Vagina (tissue), 2 donors: ENCODE measurements around the gene GLS2. TPM values are rescaled to one million over a fixed set of nuclear protein-coding genes. Genes with fewer than 3 reads are reported as not detected.
"Not testable (repeated sequence)": the region's sequence is repeated elsewhere in the genome, so short reads cannot be mapped to it uniquely, and the experiment has no call there.

Source experiments
- DNase-seq, 2 donors: peaks; one replicate each; pipeline ENCODE4 v3.0.0-alpha.2; 2017; ENCODE audit errors: extremely low spot score in 2 of 2
- H3K27ac ChIP-seq: fragments of 200-600 bp; sonication (generic); one replicate; pipeline ENCODE4 v1.5.1; 2019
- H3K27me3 ChIP-seq: fragments of 200-600 bp; sonication (generic); one replicate; pipeline ENCODE4 v1.5.1; 2019
- H3K36me3 ChIP-seq, 2 donors: fragments of 200-600 bp; sonication (generic); one replicate each; pipeline ENCODE4 v1.5.1; 2017 to 2019
- H3K4me1 ChIP-seq: fragments of 200-600 bp; sonication (generic); one replicate; pipeline ENCODE4 v1.5.1; 2019
- H3K4me3 ChIP-seq, 2 donors: fragments of 200-600 bp; sonication (generic); 1 replicate in 1 of 2; 2 replicates in 1 of 2; pipeline ENCODE4 v1.5.1; 2016 to 2019
- H3K9me3 ChIP-seq: fragments of 200-600 bp; sonication (generic); one replicate; pipeline ENCODE4 v1.5.1; 2019
- CTCF ChIP-seq, 3 experiments: fragments of 450-650 bp in 2 of 3; fragments of 200-600 bp in 1 of 3; sonication (generic) in 1 of 3; IDR thresholded peaks; one replicate each; pipeline ENCODE4 v1.5.1; 2017 to 2019; ENCODE audit warnings: antibody characterized with exemption in 3 of 3, mild to moderate bottlenecking in 2 of 3, moderate library complexity in 2 of 3
- POLR2A ChIP-seq, 2 donors: fragments of 450-650 bp; IDR thresholded peaks; one replicate each; pipeline ENCODE4 v1.6.1; 2017; ENCODE audit warnings: antibody characterized with exemption in 2 of 2, mild to moderate bottlenecking in 2 of 2, moderate library complexity in 2 of 2
- POLR2AphosphoS5 ChIP-seq, 2 donors: sonication (generic); formaldehyde crosslinking; IDR thresholded peaks; one replicate each; pipeline ENCODE4 v1.9.0; 2017; ENCODE audit warnings: antibody characterized with exemption in 2 of 2, mild to moderate bottlenecking in 2 of 2, low read depth in 1 of 2; ENCODE audit not compliant: insufficient read depth in 1 of 2
- intact Hi-C: fragments of 100-400 bp; cut with DNase I; formaldehyde crosslinking; loops from one replicate; pipeline ENCODE4 v1.15.1; 2023
- total RNA-seq: library from RNA; depleted of rRNA; stranded (reverse); fragments of >200 nt; gene quantifications from one replicate; pipeline ENCODE4 v1.2.3, GENCODE V29; 2016

GLS2 gene
- total RNA-seq, 1 donor from 2014 or later = 5.2 TPM

DNA sequence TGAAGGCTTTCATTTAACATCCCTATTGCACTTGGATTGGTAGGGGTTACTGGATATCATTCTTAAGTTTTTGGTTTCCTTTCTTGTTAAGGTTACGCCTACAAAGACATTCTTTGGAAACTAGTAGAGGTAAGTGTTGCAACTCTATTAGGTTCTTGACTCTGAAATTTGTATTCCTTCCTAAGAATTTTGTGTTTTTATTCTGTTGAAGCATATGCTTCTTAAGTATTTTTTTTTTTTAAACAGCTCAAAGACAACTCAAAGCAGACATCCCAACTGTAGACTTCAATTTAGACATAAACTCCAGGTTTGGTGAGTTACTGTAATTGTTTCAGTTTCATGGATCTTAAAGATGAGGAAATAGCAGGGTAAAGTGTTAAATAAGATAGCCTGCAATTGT is 32.5 kb upstream of the GLS2 start:
- peak overlapping the region; percentile 34 to 54 for H3K4me3 ChIP-seq
- intact Hi-C loops = no loop called here

DNA sequence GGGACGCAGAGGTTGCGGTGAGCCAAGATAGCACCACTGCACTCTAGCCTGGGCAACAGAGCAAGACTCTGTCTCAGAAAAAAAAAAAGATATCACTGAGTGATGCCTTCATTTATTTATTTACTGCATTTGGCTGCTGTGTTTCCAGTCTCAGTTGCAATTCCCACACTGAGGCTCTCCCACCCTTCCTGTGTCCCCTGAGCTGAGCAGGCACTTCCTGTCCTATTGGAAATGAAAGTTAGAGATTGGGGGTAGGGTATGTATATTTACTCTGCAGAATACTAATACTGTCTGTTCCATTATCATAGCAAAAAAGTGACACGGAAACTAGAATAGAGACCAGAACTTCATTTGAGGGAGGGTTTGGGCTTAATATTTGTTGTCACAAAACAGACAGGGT is 32.1 kb upstream of the GLS2 start:
- TF ChIP-seq POLR2AphosphoS5 (IDR thresholded peaks at IDR 0.05; ENCODE audit: insufficient read depth in 1 of 2, low read depth in 1 of 2) = no peak
- no peaks in the 10 kb centered on the region for H3K9me3 ChIP-seq
- peak overlapping the region; percentile 91 for H3K27ac ChIP-seq
- H3K4me1 ChIP-seq = peaks cover 40% of the 10 kb centered on the region
- no peaks in the 10 kb centered on the region for H3K36me3 ChIP-seq
- H3K4me3 ChIP-seq = peak overlapping the region in 1 of 2 donors; percentile 54
- no peak for DNase-seq
- no peaks in the 10 kb centered on the region for H3K27me3 ChIP-seq
- intact Hi-C loops = no loop called here

More for the DNA sequence above, 32.5 kb upstream of the GLS2 start:
- no peaks in the 10 kb centered on the region for H3K36me3 ChIP-seq
- TF ChIP-seq POLR2A (IDR thresholded peaks at IDR 0.05) = no peak
- H3K9me3 ChIP-seq = no peaks in the 10 kb centered on the region
- H3K4me1 ChIP-seq = peaks cover 45% of the 10 kb centered on the region
- no peaks in the 10 kb centered on the region for H3K27me3 ChIP-seq
- DNase-seq = no peak
- H3K27ac ChIP-seq = peak overlapping the region; percentile 91

DNA sequence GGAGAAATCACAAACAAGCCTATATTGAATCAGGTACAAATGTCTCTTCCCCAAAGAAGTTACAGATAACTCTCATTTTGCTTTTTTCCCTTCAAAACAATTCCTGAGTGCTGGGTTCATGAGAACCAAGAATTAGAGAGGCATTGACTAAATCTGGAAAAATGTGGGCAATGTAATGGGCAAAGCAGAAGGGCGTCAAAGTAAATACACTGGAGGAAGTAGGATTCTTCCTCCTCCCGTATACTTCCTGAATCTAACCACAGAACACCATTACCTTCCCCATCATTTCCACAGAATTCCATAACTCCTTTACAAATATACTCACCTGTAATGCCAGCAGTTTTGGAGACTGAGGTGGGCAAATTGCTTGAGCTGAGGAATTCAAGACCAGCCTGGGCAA is 30.6 kb upstream of the GLS2 start:
- intact Hi-C loops = loop anchor here (10.0 kb wide), 1 partner anchor 116 kb away; the partner anchor contains the start of gene BAZ2A
- TF ChIP-seq POLR2AphosphoS5 (IDR thresholded peaks at IDR 0.05; ENCODE audit: insufficient read depth in 1 of 2, low read depth in 1 of 2) = no peak
- TF ChIP-seq CTCF (IDR thresholded peaks at IDR 0.05) = no peak
- no peak for TF ChIP-seq POLR2A (IDR thresholded peaks at IDR 0.05)
- no peak for DNase-seq
- H3K27ac ChIP-seq = no peak overlapping the region
- H3K9me3 ChIP-seq = no peaks in the 10 kb centered on the region
- no peaks in the 10 kb centered on the region for H3K27me3 ChIP-seq
- H3K4me1 ChIP-seq = peaks cover 25% of the 10 kb centered on the region
- H3K36me3 ChIP-seq = no peaks in the 10 kb centered on the region
- no peak overlapping the region for H3K4me3 ChIP-seq

DNA sequence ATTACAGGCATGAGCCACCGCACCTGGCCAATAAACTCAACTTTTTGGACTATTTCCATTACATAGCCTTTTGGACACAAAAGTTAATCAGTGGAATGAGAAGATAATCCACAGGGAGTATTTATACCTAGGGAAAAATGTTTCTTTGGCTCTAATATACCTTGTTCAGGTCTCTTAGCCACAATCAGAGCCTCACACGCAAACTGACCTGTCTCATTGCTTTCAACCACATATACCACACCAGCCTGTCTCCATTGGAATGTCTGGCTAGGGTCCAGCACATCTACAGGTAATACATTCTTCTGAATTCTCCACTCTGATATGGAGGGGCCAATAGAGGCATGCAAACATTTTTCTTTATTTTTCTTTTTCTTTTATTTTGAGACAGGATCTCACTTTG is 29.9 kb upstream of the GLS2 start:
- Histone ChIP-seq H3K9me3 (no peaks in the 10 kb centered on the region), H3K36me3 (no peaks in the 10 kb centered on the region), H3K27me3 (no peaks in the 10 kb centered on the region), H3K4me1 (peaks cover 23% of the 10 kb centered on the region), H3K4me3 (no peak overlapping the region), H3K27ac (no peak overlapping the region)
- TF ChIP-seq POLR2A (IDR thresholded peaks at IDR 0.05) = no peak
- no peak for TF ChIP-seq POLR2AphosphoS5 (IDR thresholded peaks at IDR 0.05; ENCODE audit: insufficient read depth in 1 of 2, low read depth in 1 of 2)
- no peak for TF ChIP-seq CTCF (IDR thresholded peaks at IDR 0.05)
- no peak for DNase-seq
- intact Hi-C loops = loop anchor here (10.0 kb wide), 1 partner anchor 117 kb away; the partner anchor contains the start of gene BAZ2A

- H3K27me3 ChIP-seq, H3K4me3 ChIP-seq, DNase-seq, H3K9me3 ChIP-seq, H3K27ac ChIP-seq, H3K36me3 ChIP-seq, H3K4me1 ChIP-seq: not testable (repeated sequence)
- intact Hi-C loops = loop anchor here (5.0 to 10.0 kb wide), 2 partner anchors 58 to 121 kb away; partner anchors contain the start of gene BAZ2A
Observed at GRCh38 chr12:56514014-56514318, 26.0 kb upstream of the GLS2 start.

DNA sequence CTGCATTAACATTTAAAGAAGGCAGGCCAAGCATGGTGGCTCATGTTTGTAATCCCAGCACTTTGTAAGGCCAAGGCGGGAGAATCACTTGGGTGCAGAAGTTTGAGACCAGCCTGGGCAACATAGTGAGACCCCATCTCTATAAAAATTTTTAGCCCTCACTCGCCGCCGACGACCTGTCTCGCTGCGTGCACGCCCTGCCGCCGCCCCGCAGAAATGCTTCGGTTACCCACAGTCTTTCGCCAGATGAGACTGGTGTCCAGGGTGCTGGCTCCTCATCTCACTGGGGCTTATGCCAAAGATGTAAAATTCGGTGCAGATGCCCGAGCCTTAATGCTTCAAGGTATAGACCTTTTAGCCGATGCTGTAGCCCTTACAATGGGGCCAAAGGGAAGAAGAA is 22.8 kb upstream of the GLS2 start:
- H3K36me3 ChIP-seq = no peaks in the 10 kb centered on the region
- H3K4me3 ChIP-seq = no peak overlapping the region
- TF ChIP-seq POLR2AphosphoS5 (IDR thresholded peaks at IDR 0.05; ENCODE audit: insufficient read depth in 1 of 2, low read depth in 1 of 2) (no peak), POLR2A (IDR thresholded peaks at IDR 0.05) (no peak), CTCF (IDR thresholded peaks at IDR 0.05) (no peak)
- intact Hi-C loops = loop anchor here (5.0 to 10.0 kb wide), 2 partner anchors 62 to 124 kb away; partner anchors contain the start of gene BAZ2A
- DNase-seq = no peak
- H3K4me1 ChIP-seq = no peaks in the 10 kb centered on the region
- H3K27ac ChIP-seq = no peak overlapping the region
- no peaks in the 10 kb centered on the region for H3K9me3 ChIP-seq
- H3K27me3 ChIP-seq = no peaks in the 10 kb centered on the region

DNA sequence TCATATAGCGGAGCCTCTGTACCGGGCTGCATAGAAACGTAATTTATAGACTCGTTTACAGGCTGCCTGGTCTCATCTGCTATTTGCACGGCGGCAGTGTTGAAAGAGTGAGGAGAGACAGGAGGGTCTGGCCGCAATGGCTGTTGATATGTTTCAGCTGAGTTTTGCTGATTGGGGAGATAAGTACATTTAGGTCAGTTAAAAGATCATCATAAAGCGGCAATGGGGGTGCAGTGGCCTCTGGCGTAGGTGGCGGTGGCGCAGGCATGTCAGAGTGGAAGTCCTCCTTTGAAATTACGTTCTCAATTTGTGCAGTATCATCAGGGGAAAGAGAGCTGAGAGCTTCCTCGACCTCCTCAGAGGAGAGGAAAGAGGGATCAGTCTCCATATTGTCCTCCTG is 11.9 kb upstream of the GLS2 start:
- H3K4me1 ChIP-seq, H3K4me3 ChIP-seq, H3K36me3 ChIP-seq, intact Hi-C loops, H3K9me3 ChIP-seq, DNase-seq, H3K27ac ChIP-seq, H3K27me3 ChIP-seq: not testable (repeated sequence)

DNA sequence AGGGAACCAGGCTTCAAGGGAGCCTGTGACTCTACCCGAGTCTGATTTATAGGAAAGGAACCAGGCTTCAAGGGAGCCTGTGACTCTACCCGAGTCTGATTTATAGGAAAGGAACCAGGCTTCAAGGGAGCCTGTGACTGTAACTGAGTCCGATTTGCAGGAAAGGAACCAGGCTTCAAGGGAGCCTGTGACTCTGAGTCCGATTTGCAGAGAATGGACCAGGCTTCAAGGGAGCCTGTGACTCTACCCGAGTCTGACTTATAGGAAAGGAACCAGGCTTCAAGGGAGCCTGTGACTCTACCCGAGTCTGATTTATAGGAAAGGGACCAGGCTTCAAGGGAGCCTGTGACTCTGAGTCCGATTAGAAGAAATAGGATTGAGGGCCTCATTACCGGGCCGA is 11.5 kb upstream of the GLS2 start:
- H3K9me3 ChIP-seq, H3K27ac ChIP-seq, H3K27me3 ChIP-seq, H3K4me1 ChIP-seq, H3K36me3 ChIP-seq, H3K4me3 ChIP-seq, DNase-seq, intact Hi-C loops: not testable (repeated sequence)

GRCh38 chr12:56498126-56498902 is 10.4 kb upstream of the GLS2 start:
- H3K4me1 ChIP-seq, H3K27me3 ChIP-seq, DNase-seq, H3K9me3 ChIP-seq, H3K36me3 ChIP-seq, H3K4me3 ChIP-seq, intact Hi-C loops, H3K27ac ChIP-seq: not testable (repeated sequence)
